ENCODE measurements around the gene FRY.

DNA sequence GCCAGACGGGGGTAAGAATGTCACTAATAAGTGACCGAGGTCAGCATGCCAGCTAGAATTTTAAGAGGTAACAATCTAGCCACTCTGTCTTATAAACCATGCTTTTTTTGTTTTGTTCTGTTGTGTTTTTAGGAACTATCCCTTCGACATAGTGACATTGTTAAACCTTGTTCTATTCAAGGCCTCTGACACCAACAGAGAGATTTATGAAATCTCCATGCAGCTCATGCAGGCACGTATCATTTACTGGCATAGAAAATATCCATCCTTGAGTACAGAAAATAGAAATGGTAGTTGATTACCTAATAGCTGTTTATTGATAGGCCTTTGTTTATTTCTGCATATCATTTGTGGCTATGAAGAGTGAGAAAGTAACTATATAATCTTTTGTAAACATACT, 170.2 kb downstream of the FRY start:
- TF ChIP-seq, protein P1, sequence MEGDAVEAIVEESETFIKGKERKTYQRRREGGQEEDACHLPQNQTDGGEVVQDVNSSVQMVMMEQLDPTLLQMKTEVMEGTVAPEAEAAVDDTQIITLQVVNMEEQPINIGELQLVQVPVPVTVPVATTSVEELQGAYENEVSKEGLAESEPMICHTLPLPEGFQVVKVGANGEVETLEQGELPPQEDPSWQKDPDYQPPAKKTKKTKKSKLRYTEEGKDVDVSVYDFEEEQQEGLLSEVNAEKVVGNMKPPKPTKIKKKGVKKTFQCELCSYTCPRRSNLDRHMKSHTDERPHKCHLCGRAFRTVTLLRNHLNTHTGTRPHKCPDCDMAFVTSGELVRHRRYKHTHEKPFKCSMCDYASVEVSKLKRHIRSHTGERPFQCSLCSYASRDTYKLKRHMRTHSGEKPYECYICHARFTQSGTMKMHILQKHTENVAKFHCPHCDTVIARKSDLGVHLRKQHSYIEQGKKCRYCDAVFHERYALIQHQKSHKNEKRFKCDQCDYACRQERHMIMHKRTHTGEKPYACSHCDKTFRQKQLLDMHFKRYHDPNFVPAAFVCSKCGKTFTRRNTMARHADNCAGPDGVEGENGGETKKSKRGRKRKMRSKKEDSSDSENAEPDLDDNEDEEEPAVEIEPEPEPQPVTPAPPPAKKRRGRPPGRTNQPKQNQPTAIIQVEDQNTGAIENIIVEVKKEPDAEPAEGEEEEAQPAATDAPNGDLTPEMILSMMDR (IDR thresholded peaks at IDR 0.05) = no peak
- TF ChIP-seq POLR2A (IDR thresholded peaks at IDR 0.05) = no peak
